ENCODE results near the gene ARHGEF28.

Gene ARHGEF28

DNA sequence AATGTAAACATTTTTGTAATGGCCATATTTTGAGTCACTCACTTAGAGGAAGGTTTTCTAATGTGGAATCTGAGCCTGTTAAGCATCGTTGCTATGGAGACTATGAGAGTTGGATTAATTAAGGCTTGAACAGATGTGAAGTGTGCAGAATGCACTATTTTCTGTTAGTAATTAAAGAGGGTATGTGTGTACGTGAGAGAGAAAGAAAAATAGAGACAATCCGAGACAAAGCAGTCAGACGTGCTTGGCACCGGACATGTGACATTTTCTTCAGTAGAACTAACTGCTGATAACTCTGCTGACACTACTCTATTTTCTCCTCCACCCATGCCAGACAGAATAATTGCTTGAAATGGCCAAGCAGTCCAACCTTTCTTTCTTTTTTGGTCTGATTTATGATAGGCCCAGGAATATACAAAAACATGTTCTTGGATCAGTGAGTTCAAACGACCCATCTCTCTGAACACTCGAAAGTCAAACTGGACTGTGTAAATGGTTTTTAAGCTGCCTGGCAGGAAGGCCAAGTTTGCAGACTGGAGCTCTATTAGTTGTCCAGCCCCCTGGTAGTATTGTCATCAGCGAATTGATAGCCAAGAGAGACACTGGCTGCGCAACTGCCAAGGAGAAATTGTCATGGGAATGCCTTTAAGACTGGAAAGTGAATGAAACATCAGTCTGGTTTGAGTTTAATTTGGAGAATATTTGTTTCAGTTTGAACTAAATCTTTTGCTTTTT, 322.1 kb downstream of the ARHGEF28 start:
- no peaks in the 10 kb centered on the region for H3K9me3 ChIP-seq (replicated peaks; ENCODE audit: low read length)
- H3K27me3 ChIP-seq (ENCODE audit: control insufficient read depth, insufficient read depth, low read length), result no peaks in the 10 kb centered on the region
- peaks cover 37% of the 10 kb centered on the region for H3K4me1 ChIP-seq (ENCODE audit: control insufficient read depth, insufficient read depth, low read length)
- H3K4me2 ChIP-seq (ENCODE audit: low read length), result no peak overlapping the region
- H3K36me3 ChIP-seq (ENCODE audit: insufficient read depth, low read length), result peaks cover 10% of the 10 kb centered on the region
- no peak overlapping the region for H3K4me3 ChIP-seq (ENCODE audit: low read length)
- no peak overlapping the region for H3K9ac ChIP-seq (ENCODE audit: low read depth, low read length)

DNA sequence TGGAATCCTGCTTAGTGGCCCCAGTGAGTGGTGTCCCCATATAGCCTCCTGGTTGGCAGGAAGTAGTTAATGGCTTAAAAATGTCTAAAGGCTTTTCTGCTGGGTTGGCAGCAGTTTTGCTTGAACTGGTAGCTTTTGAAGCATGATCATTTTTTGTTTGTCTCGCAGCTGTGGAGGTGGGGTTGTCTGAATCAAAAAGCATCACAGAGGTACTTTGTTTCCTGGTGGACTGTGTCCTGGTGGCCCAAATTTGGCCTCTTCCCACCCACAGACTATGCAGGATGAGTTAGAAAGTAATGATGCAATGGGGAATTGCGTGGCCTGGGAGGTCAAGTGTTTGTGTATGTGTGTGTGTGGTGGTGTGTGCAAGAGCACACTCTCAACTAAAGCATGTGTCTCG, 322.7 kb downstream of the ARHGEF28 start:
- no peak overlapping the region for H3K4me3 ChIP-seq (ENCODE audit: low read length)

DNA sequence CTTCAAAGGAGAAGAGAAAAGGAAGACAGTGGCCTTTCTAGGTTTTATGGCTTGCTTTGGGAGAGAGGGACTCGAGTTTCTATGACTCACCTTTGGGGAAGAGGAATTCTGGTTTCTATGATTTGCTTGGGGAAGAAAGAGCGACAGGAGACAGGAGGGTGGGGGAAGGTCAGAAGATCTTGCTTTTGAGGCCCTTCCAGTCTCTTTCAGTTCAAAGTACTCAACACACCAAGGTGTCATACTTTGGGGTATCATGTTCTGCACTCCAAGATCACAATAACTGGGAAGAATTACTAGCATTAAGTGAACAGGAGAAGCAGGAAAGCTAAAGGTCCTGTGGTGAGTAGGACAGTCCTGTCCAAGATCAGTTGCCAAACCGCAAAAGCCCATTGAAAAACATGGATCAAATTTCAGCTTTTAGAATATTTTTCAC, 324.5 kb downstream of the ARHGEF28 start:
- Histone ChIP-seq H3K27me3 (ENCODE audit: control insufficient read depth, insufficient read depth, low read length) (no peaks in the 10 kb centered on the region), H3K36me3 (ENCODE audit: insufficient read depth, low read length) (no peaks in the 10 kb centered on the region), H3K4me1 (ENCODE audit: control insufficient read depth, insufficient read depth, low read length) (peaks cover 37% of the 10 kb centered on the region), H3K4me3 (ENCODE audit: low read length) (no peak overlapping the region), H3K9me3 (replicated peaks; ENCODE audit: low read length) (no peaks in the 10 kb centered on the region), H3K9ac (ENCODE audit: low read depth, low read length) (no peak overlapping the region), H3K4me2 (ENCODE audit: low read length) (no peak overlapping the region)

More for the DNA sequence above, 322.7 kb downstream of the ARHGEF28 start:
- Histone ChIP-seq H3K9ac (ENCODE audit: low read depth, low read length) (no peak overlapping the region), H3K9me3 (replicated peaks; ENCODE audit: low read length) (no peaks in the 10 kb centered on the region), H3K36me3 (ENCODE audit: insufficient read depth, low read length) (peaks cover 4% of the 10 kb centered on the region), H3K4me2 (ENCODE audit: low read length) (no peak overlapping the region), H3K27me3 (ENCODE audit: control insufficient read depth, insufficient read depth, low read length) (no peaks in the 10 kb centered on the region), H3K4me1 (ENCODE audit: control insufficient read depth, insufficient read depth, low read length) (peaks cover 37% of the 10 kb centered on the region)

DNA sequence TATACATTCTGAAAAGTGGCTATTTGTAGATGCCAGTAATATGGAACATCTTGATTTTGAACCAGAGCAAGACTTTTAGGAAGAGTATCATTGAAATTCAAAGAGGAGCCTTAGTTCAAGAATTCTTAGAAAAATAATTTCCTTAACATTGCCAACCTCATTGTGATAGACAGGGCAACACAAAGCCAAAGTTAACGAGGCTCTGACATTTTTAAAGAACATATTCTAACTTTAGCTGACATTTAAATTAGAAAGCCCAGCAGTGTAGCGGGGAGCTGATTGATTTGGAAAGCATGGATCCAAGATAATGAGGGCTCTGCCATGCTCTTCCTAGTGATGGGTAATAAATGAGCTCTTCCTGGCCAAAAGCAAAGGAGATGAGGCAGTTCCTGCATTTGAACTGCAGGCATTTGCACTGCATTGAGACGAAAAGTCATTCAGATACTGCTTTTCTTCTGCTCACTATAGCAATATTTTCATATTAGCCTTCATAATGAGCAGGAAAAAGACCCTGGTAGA, 325.0 kb downstream of the ARHGEF28 start:
- no peak overlapping the region for H3K4me3 ChIP-seq (ENCODE audit: low read length)
- no peaks in the 10 kb centered on the region for H3K9me3 ChIP-seq (replicated peaks; ENCODE audit: low read length)
- H3K9ac ChIP-seq (ENCODE audit: low read depth, low read length), result no peak overlapping the region
- no peaks in the 10 kb centered on the region for H3K36me3 ChIP-seq (ENCODE audit: insufficient read depth, low read length)
- H3K27me3 ChIP-seq (ENCODE audit: control insufficient read depth, insufficient read depth, low read length), result no peaks in the 10 kb centered on the region
- H3K4me2 ChIP-seq (ENCODE audit: low read length), result no peak overlapping the region
- peaks cover 37% of the 10 kb centered on the region for H3K4me1 ChIP-seq (ENCODE audit: control insufficient read depth, insufficient read depth, low read length)

DNA sequence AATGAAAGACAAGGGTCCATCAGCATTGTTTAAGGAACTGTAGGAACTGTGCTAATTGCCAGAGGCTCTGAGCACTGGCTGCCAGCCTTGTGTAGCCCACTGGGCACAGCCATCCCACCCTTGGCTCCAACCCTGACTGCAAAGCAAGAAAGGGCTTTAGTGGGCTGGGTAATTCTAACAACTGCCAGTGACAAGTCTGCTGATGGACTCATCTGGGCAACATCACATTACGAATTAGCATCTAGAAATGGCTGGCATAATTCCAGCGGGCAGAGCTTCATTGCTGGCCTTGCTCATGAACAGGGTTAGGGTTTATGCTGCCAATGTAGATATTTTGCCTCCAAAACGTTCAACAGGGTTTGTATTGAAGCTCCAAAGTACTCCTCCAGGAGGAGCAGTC, 326.9 kb downstream of the ARHGEF28 start:
- peaks cover 26% of the 10 kb centered on the region for H3K4me1 ChIP-seq (ENCODE audit: control insufficient read depth, insufficient read depth, low read length)
- no peak overlapping the region for H3K4me2 ChIP-seq (ENCODE audit: low read length)
- no peaks in the 10 kb centered on the region for H3K9me3 ChIP-seq (replicated peaks; ENCODE audit: low read length)
- no peak overlapping the region for H3K9ac ChIP-seq (ENCODE audit: low read depth, low read length)
- H3K27me3 ChIP-seq (ENCODE audit: control insufficient read depth, insufficient read depth, low read length), result no peaks in the 10 kb centered on the region
- no peaks in the 10 kb centered on the region for H3K36me3 ChIP-seq (ENCODE audit: insufficient read depth, low read length)
- H3K4me3 ChIP-seq (ENCODE audit: low read length), result no peak overlapping the region

DNA sequence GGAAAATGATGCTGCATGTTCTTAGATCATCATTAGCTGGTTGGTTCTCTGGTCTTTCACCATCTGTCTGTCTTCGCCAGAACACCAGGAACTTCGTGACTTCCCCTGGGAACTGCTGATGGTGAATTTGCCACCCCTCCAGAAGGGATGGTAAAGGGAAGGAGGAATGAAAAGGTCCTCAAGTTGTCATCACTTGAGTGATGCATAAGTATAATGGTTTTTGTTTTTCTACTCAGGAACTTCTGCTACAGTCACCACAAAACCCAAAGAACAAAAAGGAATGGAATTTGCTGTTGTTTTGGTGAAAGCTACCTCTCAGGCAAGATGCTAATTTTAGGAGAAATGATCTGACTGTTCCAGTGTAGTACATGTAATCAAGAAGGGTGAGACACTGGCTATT, 328.4 kb downstream of the ARHGEF28 start:
- Histone ChIP-seq H3K4me1 (ENCODE audit: control insufficient read depth, insufficient read depth, low read length) (peaks cover 12% of the 10 kb centered on the region), H3K36me3 (ENCODE audit: insufficient read depth, low read length) (no peaks in the 10 kb centered on the region), H3K9me3 (replicated peaks; ENCODE audit: low read length) (no peaks in the 10 kb centered on the region), H3K27me3 (ENCODE audit: control insufficient read depth, insufficient read depth, low read length) (no peaks in the 10 kb centered on the region), H3K4me2 (ENCODE audit: low read length) (no peak overlapping the region), H3K4me3 (ENCODE audit: low read length) (no peak overlapping the region), H3K9ac (ENCODE audit: low read depth, low read length) (no peak overlapping the region)

DNA sequence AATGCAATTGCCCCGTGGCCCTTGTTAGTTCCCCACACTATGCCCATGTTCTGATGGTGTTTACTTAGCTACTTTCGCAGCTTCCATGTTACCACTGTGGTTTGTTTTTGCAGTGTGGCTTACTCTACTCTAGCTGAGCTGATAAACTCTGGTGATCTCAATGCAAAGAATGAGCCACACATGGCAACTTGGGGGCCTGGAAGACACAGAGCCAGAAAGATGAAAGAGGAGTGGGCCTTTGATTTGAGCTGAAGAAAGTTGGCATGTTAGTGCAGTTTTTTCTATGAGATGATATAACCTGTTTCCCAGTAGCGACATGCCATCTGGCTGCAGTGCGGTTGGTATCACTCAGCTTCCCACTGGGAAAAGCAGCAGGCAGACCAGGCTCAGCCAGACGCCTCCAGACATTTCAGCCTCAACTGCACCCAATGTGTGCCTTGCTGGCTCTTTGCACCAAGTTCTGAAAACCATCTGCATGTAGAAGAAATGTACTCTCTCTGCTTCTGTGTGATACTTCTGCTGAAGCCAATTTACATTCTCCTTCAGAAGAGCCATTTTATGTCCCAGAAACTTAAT, 329.4 kb downstream of the ARHGEF28 start:
- H3K27me3 ChIP-seq (ENCODE audit: control insufficient read depth, insufficient read depth, low read length), result no peaks in the 10 kb centered on the region
- no peaks in the 10 kb centered on the region for H3K36me3 ChIP-seq (ENCODE audit: insufficient read depth, low read length)
- no peak overlapping the region for H3K4me2 ChIP-seq (ENCODE audit: low read length)
- no peak overlapping the region for H3K9ac ChIP-seq (ENCODE audit: low read depth, low read length)
- H3K4me1 ChIP-seq (ENCODE audit: control insufficient read depth, insufficient read depth, low read length), result peaks cover 6% of the 10 kb centered on the region
- no peaks in the 10 kb centered on the region for H3K9me3 ChIP-seq (replicated peaks; ENCODE audit: low read length)
- no peak overlapping the region for H3K4me3 ChIP-seq (ENCODE audit: low read length)

DNA sequence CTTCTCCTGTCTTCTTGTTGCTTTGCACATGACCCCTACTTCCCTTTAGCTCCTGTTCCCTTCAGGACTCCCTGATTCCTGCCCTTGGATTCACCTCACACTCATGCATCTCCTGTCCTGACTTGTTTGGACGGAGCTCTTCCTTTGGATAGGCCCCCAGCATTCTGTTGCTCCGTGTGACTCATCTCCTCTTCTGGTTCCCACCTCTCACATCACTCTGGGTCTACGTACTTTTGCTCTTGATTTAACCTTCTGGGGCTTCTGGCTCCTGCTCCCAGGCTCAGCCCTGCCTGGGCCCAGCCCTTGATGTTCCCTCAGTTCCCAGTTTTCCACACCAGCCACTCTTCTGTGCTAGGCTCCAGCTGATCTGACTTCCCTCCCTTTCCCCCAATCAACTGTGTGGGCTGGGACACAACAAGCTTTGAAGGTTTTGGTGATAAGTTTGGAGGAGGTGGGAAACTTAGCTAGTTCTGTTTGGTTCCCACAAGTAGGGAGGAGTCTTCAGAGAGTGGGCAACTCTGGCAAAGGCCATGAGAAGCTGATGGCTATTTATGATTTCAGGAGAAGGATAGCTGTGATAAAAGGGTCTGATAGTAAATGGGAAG, 331.5 kb downstream of the ARHGEF28 start:
- Histone ChIP-seq H3K4me3 (ENCODE audit: low read length) (no peak overlapping the region), H3K4me1 (ENCODE audit: control insufficient read depth, insufficient read depth, low read length) (no peaks in the 10 kb centered on the region), H3K36me3 (ENCODE audit: insufficient read depth, low read length) (no peaks in the 10 kb centered on the region), H3K9ac (ENCODE audit: low read depth, low read length) (no peak overlapping the region), H3K9me3 (replicated peaks; ENCODE audit: low read length) (no peaks in the 10 kb centered on the region), H3K27me3 (ENCODE audit: control insufficient read depth, insufficient read depth, low read length) (no peaks in the 10 kb centered on the region), H3K4me2 (ENCODE audit: low read length) (no peak overlapping the region)

DNA sequence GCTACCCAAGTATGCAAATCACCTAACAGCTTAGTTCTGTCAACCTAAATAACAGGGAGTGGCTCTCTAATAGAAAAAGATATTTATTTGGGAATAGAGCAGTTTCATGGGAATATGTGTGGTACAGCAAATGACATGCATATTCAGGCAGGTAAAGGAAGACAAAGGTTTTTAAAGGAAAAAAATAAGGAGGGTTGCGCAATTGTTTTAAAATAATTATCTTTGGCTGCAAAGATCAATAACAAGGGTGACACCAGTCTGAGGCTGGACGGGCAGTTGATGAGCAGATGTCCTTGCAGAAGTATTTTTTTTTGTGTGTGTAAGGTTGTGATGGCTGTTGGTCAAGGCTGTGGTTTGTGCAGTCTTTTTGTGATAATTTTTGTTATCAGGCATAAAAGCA, 332.0 kb downstream of the ARHGEF28 start:
- Histone ChIP-seq H3K36me3 (ENCODE audit: insufficient read depth, low read length) (no peaks in the 10 kb centered on the region), H3K9me3 (replicated peaks; ENCODE audit: low read length) (no peaks in the 10 kb centered on the region), H3K4me1 (ENCODE audit: control insufficient read depth, insufficient read depth, low read length) (no peaks in the 10 kb centered on the region), H3K27me3 (ENCODE audit: control insufficient read depth, insufficient read depth, low read length) (no peaks in the 10 kb centered on the region), H3K4me2 (ENCODE audit: low read length) (no peak overlapping the region), H3K4me3 (ENCODE audit: low read length) (no peak overlapping the region), H3K9ac (ENCODE audit: low read depth, low read length) (no peak overlapping the region)

DNA sequence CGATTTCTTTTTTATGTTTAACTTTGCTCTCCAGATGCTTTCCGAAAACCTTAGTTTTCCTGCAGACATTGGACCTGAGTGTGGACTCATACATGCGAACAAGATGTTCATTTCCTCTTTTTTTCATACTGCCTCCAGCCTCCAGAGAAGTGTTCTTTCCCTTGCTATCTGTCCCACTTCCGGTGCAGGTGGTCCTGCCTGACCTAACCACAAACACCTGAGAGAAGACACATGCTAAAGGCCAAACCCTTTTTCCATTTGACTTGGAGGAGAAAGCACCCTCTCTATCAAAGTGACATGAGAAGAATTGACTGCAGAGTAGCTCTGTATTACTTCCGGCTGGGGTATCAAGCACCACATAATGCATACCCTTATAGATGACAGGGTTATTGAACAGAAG, 334.0 kb downstream of the ARHGEF28 start:
- Histone ChIP-seq H3K27me3 (ENCODE audit: control insufficient read depth, insufficient read depth, low read length) (no peaks in the 10 kb centered on the region), H3K9me3 (replicated peaks; ENCODE audit: low read length) (no peaks in the 10 kb centered on the region), H3K4me2 (ENCODE audit: low read length) (no peak overlapping the region), H3K9ac (ENCODE audit: low read depth, low read length) (no peak overlapping the region), H3K4me3 (ENCODE audit: low read length) (no peak overlapping the region), H3K36me3 (ENCODE audit: insufficient read depth, low read length) (no peaks in the 10 kb centered on the region), H3K4me1 (ENCODE audit: control insufficient read depth, insufficient read depth, low read length) (no peaks in the 10 kb centered on the region)

DNA sequence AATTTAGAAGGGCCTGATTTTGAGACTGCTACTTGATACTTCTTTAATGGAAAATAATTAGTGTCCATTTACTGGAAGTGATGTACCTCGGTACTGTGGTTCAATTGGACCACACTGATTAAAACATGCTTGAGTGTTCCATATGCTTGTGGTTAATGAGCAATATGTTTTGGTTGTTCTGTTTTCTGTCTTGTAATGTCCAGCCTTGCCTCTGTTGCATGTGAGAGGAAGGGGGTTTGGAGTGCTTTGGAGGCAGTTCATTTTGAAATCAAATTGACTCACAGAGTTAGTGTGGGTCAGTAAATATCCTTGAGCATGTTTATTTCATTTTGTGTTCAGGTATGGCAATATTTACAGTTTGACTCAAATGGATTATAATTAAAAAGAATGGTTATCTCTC, 334.4 kb downstream of the ARHGEF28 start:
- Histone ChIP-seq H3K9me3 (replicated peaks; ENCODE audit: low read length) (no peaks in the 10 kb centered on the region), H3K9ac (ENCODE audit: low read depth, low read length) (no peak overlapping the region), H3K4me3 (ENCODE audit: low read length) (no peak overlapping the region), H3K4me1 (ENCODE audit: control insufficient read depth, insufficient read depth, low read length) (no peaks in the 10 kb centered on the region), H3K4me2 (ENCODE audit: low read length) (no peak overlapping the region), H3K36me3 (ENCODE audit: insufficient read depth, low read length) (no peaks in the 10 kb centered on the region), H3K27me3 (ENCODE audit: control insufficient read depth, insufficient read depth, low read length) (peaks cover 1% of the 10 kb centered on the region)
